ENCODE measurements around the gene GLIPR2. TPM values are rescaled to one million over a fixed set of nuclear protein-coding genes. Genes with fewer than 3 reads are reported as not detected.
"Not testable (repeated sequence)": the region's sequence is repeated elsewhere in the genome, so short reads cannot be mapped to it uniquely, and the experiment has no call there.

The GLIPR2 gene
- total RNA-seq, 2 donors from 2014 or later, result 17.7 to 22.7 TPM

- H3K4me3 Mint-ChIP-seq, result no peak overlapping the region
- H3K27ac Mint-ChIP-seq, result no peak overlapping the region
- H3K36me3 Mint-ChIP-seq (ENCODE audit: insufficient read depth in 2 of 2), result no peaks in the 10 kb centered on the region
- ATAC-seq (replicated peaks in 1 of 2), result peak in 1 of 2 donors; percentile 28
- H3K4me1 Mint-ChIP-seq (ENCODE audit: low read depth), result peaks cover 15% of the 10 kb centered on the region
- no peaks in the 10 kb centered on the region for H3K27me3 Mint-ChIP-seq (ENCODE audit: low read depth)
- no peak for DNase-seq
- H3K9me3 Mint-ChIP-seq, result no peaks in the 10 kb centered on the region
Measured at GRCh38 chr9:36127652-36128244, 8.8 kb upstream of the GLIPR2 start.

DNA sequence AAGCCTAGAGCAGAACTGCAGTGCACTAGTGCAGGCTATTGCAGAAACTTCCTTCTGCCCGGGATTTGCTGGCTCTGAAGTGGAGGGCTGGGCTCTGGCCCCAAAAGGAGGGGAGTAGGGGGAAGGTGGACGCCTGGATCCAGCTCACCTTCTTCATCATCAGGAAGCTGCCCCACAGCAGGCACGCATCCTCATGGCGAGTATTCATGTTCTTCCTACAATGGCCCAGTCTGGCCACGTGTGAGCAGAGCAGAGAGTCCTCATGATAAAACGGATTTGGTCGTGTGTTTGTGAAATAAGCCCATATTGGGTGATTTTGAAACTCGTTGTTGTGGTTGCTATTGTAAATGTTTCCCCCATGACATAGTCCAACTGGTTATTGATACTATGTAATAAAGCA, 8.2 kb upstream of the GLIPR2 start:
- no peak for ATAC-seq (replicated peaks in 1 of 2)
- Mint-ChIP-seq H3K27me3 (ENCODE audit: low read depth) (no peaks in the 10 kb centered on the region), H3K36me3 (ENCODE audit: insufficient read depth in 2 of 2) (no peaks in the 10 kb centered on the region), H3K9me3 (no peaks in the 10 kb centered on the region), H3K27ac (no peak overlapping the region), H3K4me1 (ENCODE audit: low read depth) (peaks cover 15% of the 10 kb centered on the region), H3K4me3 (no peak overlapping the region)
- DNase-seq, result no peak

DNA sequence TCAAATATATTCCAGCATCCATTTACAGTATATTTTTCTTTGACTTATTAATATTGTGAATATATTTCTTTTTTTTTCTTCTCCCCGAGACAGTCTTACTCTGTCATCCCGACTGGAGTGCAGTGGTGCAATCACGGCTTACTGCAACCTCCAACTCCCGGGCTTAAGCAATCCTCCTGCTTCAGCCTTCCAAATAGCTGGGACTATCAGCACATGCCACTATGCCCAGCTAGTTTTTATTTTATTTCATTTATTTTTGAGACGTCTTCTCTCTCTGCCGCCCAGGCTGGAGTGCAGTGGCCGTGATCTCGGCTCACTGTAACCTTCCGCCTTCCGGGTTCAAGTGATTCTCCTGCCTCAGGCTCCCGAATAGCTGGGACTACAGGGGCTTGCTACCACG, 7.4 kb upstream of the GLIPR2 start:
- H3K4me3 Mint-ChIP-seq, result no peak overlapping the region
- ATAC-seq (replicated peaks in 1 of 2) (no peak), DNase-seq (no peak)
- H3K36me3 Mint-ChIP-seq (ENCODE audit: insufficient read depth in 2 of 2), result no peaks in the 10 kb centered on the region
- H3K27me3 Mint-ChIP-seq (ENCODE audit: low read depth), result no peaks in the 10 kb centered on the region
- H3K9me3 Mint-ChIP-seq, result no peaks in the 10 kb centered on the region
- H3K4me1 Mint-ChIP-seq (ENCODE audit: low read depth), result peaks cover 15% of the 10 kb centered on the region
- H3K27ac Mint-ChIP-seq, result no peak overlapping the region

DNA sequence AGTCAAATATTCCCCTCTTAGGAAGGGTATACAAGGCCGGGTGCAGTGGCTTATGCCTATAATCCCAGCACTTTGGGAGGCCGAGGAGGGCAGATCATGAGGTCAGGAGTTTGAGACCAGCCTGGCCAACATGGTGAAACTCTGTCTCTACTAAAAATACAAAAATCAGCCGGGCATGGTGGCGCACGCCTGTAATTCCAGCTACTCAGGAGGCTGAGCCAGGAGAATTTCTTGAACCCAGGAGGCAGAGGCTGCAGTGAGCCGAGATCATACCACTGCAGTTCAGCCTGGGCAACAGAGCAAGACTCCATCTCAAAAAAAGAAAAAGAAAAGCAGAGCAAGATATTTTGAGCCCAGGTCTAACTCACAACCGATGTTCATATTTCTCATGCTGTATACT, 4.9 kb upstream of the GLIPR2 start:
- H3K4me1 Mint-ChIP-seq (ENCODE audit: low read depth); H3K27ac Mint-ChIP-seq; DNase-seq; H3K9me3 Mint-ChIP-seq; H3K4me3 Mint-ChIP-seq; ATAC-seq (replicated peaks in 1 of 2); H3K36me3 Mint-ChIP-seq (ENCODE audit: insufficient read depth in 2 of 2); H3K27me3 Mint-ChIP-seq (ENCODE audit: low read depth): not testable (repeated sequence)

DNA sequence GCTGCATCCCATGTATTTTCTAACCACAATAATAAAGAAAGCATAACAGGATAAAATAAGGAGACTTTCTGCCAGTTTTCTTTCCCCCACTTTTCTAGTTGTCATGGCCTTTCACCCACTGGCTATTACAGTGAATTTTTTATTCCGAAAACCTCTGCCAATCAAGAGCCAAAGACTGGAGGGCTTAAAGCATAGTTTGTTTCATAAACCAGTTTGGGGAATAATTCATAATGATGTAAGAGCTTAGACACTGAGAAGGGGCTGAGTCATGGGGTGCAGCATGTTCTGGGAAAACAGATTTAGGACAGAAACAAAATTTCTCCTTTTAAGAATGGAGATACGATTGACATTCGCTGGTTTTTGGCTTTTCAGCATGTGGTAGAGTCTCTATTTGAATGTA, 4.4 kb upstream of the GLIPR2 start:
- no peaks in the 10 kb centered on the region for H3K9me3 Mint-ChIP-seq

GRCh38 chr9:36134761-36135505, 1.6 kb upstream of the GLIPR2 start:
- Mint-ChIP-seq H3K27ac (no peak overlapping the region), H3K4me3 (no peak overlapping the region), H3K9me3 (no peaks in the 10 kb centered on the region)

More for the DNA sequence above, 4.4 kb upstream of the GLIPR2 start:
- no peak overlapping the region for H3K27ac Mint-ChIP-seq
- peaks cover 7% of the 10 kb centered on the region for H3K4me1 Mint-ChIP-seq (ENCODE audit: low read depth)
- no peak for ATAC-seq (replicated peaks in 1 of 2)
- no peaks in the 10 kb centered on the region for H3K27me3 Mint-ChIP-seq (ENCODE audit: low read depth)
- no peak overlapping the region for H3K4me3 Mint-ChIP-seq
- no peak for DNase-seq
- H3K36me3 Mint-ChIP-seq (ENCODE audit: insufficient read depth in 2 of 2), result peaks cover 0 to 1% of the 10 kb centered on the region in 2 donors

DNA sequence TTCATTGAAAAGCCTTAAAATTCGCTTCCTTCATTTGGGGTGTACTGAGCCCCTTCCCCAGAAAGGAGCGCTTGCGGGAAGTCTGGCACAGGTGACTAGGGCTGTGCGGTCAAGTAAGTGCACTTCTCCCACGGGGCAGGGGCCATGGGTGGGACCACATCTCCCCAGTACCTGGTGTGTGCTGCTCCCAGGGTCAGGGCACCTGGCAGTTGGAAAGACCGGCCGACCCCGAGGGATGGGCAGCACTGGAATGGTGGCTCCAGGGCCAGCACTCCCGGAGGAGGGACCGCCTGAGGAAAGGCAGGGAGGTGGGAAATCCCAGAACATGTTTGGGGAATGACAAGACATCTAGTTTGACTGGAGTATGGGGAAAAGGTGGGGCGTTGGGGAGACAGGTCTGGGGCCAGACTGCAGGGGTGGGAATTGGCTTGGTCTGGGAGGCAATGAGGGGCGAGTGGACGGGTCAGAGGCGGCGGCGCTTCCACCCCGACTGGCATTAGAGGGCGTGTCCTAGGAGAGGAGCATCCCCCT, 727 bp upstream of the GLIPR2 start:
- Mint-ChIP-seq H3K27ac (no peak overlapping the region), H3K4me1 (ENCODE audit: low read depth) (peaks cover 39% of the 10 kb centered on the region), H3K4me3 (peak overlapping the region; percentile 79 to 86), H3K9me3 (no peaks in the 10 kb centered on the region), H3K27me3 (ENCODE audit: low read depth) (peaks cover 9% of the 10 kb centered on the region), H3K36me3 (ENCODE audit: insufficient read depth in 2 of 2) (peaks cover 0 to 3% of the 10 kb centered on the region in 2 donors)
- no peak for DNase-seq
- ATAC-seq (replicated peaks in 1 of 2), result no peak

More at GRCh38 chr9:36134761-36135505, 1.6 kb upstream of the GLIPR2 start:
- ATAC-seq (replicated peaks in 1 of 2) (no peak), DNase-seq (no peak)
- peaks cover 9% of the 10 kb centered on the region for H3K27me3 Mint-ChIP-seq (ENCODE audit: low read depth)
- peaks cover 31% of the 10 kb centered on the region for H3K4me1 Mint-ChIP-seq (ENCODE audit: low read depth)
- H3K36me3 Mint-ChIP-seq (ENCODE audit: insufficient read depth in 2 of 2), result peaks cover 0 to 3% of the 10 kb centered on the region in 2 donors

GRCh38 chr9:36136894-36137391, 410 bp downstream of the GLIPR2 start:
- peaks cover 9% of the 10 kb centered on the region for H3K27me3 Mint-ChIP-seq (ENCODE audit: low read depth)
- H3K27ac Mint-ChIP-seq, result peak overlapping the region; percentile 6
- peak overlapping the region; percentile 83 to 94 for H3K4me3 Mint-ChIP-seq
- no peaks in the 10 kb centered on the region for H3K9me3 Mint-ChIP-seq
- peaks cover 51% of the 10 kb centered on the region for H3K4me1 Mint-ChIP-seq (ENCODE audit: low read depth)
- no peak for DNase-seq
- peak; percentile 6 to 60 for ATAC-seq (replicated peaks in 1 of 2)
- H3K36me3 Mint-ChIP-seq (ENCODE audit: insufficient read depth in 2 of 2), result peaks cover 0 to 3% of the 10 kb centered on the region in 2 donors

GRCh38 chr9:36137392-36138004, 965 bp downstream of the GLIPR2 start:
- DNase-seq, result no peak
- H3K36me3 Mint-ChIP-seq (ENCODE audit: insufficient read depth in 2 of 2), result peaks cover 0 to 3% of the 10 kb centered on the region in 2 donors
- peaks cover 9% of the 10 kb centered on the region for H3K27me3 Mint-ChIP-seq (ENCODE audit: low read depth)
- H3K4me1 Mint-ChIP-seq (ENCODE audit: low read depth), result peaks cover 56% of the 10 kb centered on the region
- no peak for ATAC-seq (replicated peaks in 1 of 2)
- H3K9me3 Mint-ChIP-seq, result no peaks in the 10 kb centered on the region
- H3K27ac Mint-ChIP-seq, result peak overlapping the region; percentile 6
- H3K4me3 Mint-ChIP-seq, result peak overlapping the region; percentile 83 to 94

- DNase-seq (no peak), ATAC-seq (replicated peaks in 1 of 2) (no peak)
- Mint-ChIP-seq H3K4me1 (ENCODE audit: low read depth) (peaks cover 65% of the 10 kb centered on the region), H3K27ac (no peak overlapping the region), H3K9me3 (no peaks in the 10 kb centered on the region), H3K27me3 (ENCODE audit: low read depth) (peaks cover 9% of the 10 kb centered on the region), H3K36me3 (ENCODE audit: insufficient read depth in 2 of 2) (peaks cover 0 to 6% of the 10 kb centered on the region in 2 donors), H3K4me3 (peak overlapping the region in 1 of 2 donors; percentile 22)
Measured at GRCh38 chr9:36138496-36138895, 2.0 kb downstream of the GLIPR2 start.

DNA sequence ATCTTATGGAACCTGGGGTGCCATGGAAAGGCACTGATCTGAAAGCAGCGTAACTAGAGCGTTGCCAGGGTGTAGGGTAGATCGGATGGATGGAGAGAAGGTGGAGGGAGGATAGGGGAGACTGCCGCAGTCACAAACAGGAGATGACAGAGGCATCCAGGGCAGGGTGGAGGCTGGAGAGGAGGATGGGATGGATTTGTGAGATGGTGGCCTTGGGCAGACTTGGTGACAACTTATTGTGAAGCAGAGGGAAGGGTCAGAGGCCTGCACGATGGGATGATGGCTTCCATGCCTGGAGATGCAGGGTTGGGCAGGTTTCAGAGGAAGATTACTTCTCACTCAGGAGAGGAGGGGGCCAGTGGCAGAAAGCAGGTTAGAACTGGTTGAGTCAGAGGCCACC, 2.4 kb downstream of the GLIPR2 start:
- peaks cover 9% of the 10 kb centered on the region for H3K27me3 Mint-ChIP-seq (ENCODE audit: low read depth)
- H3K27ac Mint-ChIP-seq, result no peak overlapping the region
- peaks cover 0 to 6% of the 10 kb centered on the region in 2 donors for H3K36me3 Mint-ChIP-seq (ENCODE audit: insufficient read depth in 2 of 2)
- no peaks in the 10 kb centered on the region for H3K9me3 Mint-ChIP-seq
- H3K4me1 Mint-ChIP-seq (ENCODE audit: low read depth), result peaks cover 69% of the 10 kb centered on the region
- ATAC-seq (replicated peaks in 1 of 2) (no peak), DNase-seq (no peak)
- no peak overlapping the region for H3K4me3 Mint-ChIP-seq

DNA sequence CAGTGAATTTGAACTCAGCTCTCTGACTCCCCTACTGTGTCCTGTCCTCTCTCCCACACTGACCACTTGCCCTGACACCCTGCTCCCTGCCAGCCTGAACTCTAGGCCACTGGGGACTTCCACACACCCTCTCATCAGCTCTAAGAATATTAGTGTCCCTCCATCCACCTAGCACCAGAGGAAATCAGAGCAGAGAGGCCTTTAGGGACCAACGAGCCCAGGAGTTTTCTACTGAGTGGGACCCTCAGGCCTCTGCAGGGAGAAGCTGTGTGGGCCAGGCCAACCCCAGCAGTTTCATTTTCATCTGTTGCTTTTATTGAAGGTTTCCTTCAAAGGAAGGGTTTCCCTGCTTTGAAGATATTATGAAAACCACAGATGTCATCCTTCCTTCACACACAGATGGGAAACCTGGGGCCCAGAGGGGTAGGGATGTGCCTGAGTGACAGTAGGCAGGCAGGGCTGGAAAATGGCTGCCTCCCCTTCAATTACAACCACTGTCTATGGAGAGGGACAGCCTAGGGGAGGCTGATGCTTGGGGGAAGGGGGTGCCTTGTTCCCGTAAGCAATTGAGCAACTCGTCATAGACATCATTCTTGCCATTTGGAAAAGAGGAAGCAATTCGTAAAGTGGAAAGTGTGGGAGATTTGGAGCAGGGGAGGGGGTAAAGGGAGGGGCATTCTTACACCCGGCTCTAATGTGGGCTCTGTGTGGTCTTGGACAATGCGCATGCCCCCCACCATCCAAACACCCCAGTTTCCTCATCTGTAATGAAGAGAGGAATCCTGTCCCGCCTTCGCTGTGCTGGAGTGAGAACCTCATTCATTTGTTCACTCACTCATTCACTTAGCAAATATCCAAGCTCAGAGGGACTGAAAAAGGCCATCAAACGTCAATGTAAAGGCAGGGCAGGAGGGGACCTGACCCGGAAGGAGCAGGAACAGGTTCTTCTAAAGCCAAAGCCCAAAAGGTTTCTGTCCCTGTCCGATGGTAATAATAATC, 3.9 kb downstream of the GLIPR2 start:
- no peak for ATAC-seq (replicated peaks in 1 of 2)

More for the DNA sequence above, 3.9 kb downstream of the GLIPR2 start:
- H3K4me3 Mint-ChIP-seq, result peak overlapping the region; percentile 61 to 77
- H3K27me3 Mint-ChIP-seq (ENCODE audit: low read depth), result peaks cover 9% of the 10 kb centered on the region
- peaks cover 4 to 12% of the 10 kb centered on the region in 2 donors for H3K36me3 Mint-ChIP-seq (ENCODE audit: insufficient read depth in 2 of 2)
- H3K9me3 Mint-ChIP-seq, result peaks cover 2% of the 10 kb centered on the region in 2 donors
- H3K4me1 Mint-ChIP-seq (ENCODE audit: low read depth), result peaks cover 84% of the 10 kb centered on the region
- DNase-seq, result no peak
- H3K27ac Mint-ChIP-seq, result no peak overlapping the region
